Stimulated activated CD4-positive, alpha-beta T cell treated with anti-CD3 and anti-CD28 coated beads, Interleukin-15, amount 100 ng/mL, for 24 hours (primary cell): ENCODE measurements around the gene HSPB8.
A peak's percentile ranks its signal among the peaks of the same experiment; 100 is the strongest.
"Not testable (repeated sequence)": the region's sequence is repeated elsewhere in the genome, so short reads cannot be mapped to it uniquely, and the experiment has no call there.

Experiments
- DNase-seq: peaks from one replicate; pipeline ENCODE4 v3.0.0-alpha.2; 2020

HSPB8 gene

GRCh38 chr12:119207063-119207560 is 28.4 kb downstream of the HSPB8 start:
- DNase-seq = no peak

- DNase-seq = no peak
These were observed 29.9 kb downstream of the HSPB8 start for GRCh38 chr12:119208626-119209061.

GRCh38 chr12:119211884-119212283 is 33.2 kb downstream of the HSPB8 start:
- DNase-seq = no peak

GRCh38 chr12:119216084-119216483 is 37.4 kb downstream of the HSPB8 start:
- no peak for DNase-seq

GRCh38 chr12:119218875-119219274 is 40.1 kb downstream of the HSPB8 start:
- DNase-seq = not testable (repeated sequence)

- DNase-seq = no peak
These were observed 43.7 kb downstream of the HSPB8 start for GRCh38 chr12:119222222-119222951.

GRCh38 chr12:119225454-119225853 is 46.7 kb downstream of the HSPB8 start:
- no peak for DNase-seq

- no peak for DNase-seq
These were observed 48.6 kb downstream of the HSPB8 start for GRCh38 chr12:119227292-119227691.

- DNase-seq = no peak
These were observed 50.5 kb downstream of the HSPB8 start for GRCh38 chr12:119229205-119229604.

- peak; percentile 2 for DNase-seq
These were observed 51.1 kb downstream of the HSPB8 start for GRCh38 chr12:119229837-119230236.

GRCh38 chr12:119230807-119231206 is 52.1 kb downstream of the HSPB8 start:
- DNase-seq = no peak

GRCh38 chr12:119231774-119232173 is 53.0 kb downstream of the HSPB8 start:
- DNase-seq = no peak

- no peak for DNase-seq
These were observed 56.5 kb downstream of the HSPB8 start for GRCh38 chr12:119235197-119235751.

GRCh38 chr12:119236372-119236771 is 57.6 kb downstream of the HSPB8 start:
- DNase-seq = no peak

GRCh38 chr12:119239040-119239439 is 60.3 kb downstream of the HSPB8 start:
- no peak for DNase-seq

GRCh38 chr12:119241049-119241448 is 62.3 kb downstream of the HSPB8 start:
- DNase-seq = no peak

GRCh38 chr12:119241580-119242169 is 62.9 kb downstream of the HSPB8 start:
- no peak for DNase-seq
